Measurements from ENCODE around the gene UBE3A.
"Not testable (repeated sequence)": the region's sequence is repeated elsewhere in the genome, so short reads cannot be mapped to it uniquely, and the experiment has no call there.

UBE3A gene

DNA sequence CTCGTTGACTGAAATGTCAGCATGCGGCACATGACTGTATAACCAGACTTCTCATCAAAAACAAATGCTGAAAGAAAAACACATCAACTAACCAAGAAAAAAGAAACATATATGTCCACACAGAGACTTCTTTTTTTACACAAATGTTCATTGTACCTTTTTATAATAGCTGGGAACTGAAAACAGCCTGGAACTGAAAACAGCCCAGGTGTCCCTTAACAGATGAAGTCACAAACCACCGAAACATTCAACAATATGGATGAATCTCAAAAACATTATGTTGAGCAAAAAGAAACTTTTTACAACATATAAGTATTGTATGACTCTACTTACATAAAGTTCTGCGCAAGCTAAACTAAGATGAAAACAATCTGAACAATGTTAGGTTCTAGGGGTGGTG, 20.6 kb downstream of the UBE3A start:
- no peak overlapping the region for H3K4me3 ChIP-seq (ENCODE audit: control insufficient read depth, low read depth, low read length)
- DNase-seq (ENCODE audit: low read depth) = no peak
- TF ChIP-seq, protein P1, sequence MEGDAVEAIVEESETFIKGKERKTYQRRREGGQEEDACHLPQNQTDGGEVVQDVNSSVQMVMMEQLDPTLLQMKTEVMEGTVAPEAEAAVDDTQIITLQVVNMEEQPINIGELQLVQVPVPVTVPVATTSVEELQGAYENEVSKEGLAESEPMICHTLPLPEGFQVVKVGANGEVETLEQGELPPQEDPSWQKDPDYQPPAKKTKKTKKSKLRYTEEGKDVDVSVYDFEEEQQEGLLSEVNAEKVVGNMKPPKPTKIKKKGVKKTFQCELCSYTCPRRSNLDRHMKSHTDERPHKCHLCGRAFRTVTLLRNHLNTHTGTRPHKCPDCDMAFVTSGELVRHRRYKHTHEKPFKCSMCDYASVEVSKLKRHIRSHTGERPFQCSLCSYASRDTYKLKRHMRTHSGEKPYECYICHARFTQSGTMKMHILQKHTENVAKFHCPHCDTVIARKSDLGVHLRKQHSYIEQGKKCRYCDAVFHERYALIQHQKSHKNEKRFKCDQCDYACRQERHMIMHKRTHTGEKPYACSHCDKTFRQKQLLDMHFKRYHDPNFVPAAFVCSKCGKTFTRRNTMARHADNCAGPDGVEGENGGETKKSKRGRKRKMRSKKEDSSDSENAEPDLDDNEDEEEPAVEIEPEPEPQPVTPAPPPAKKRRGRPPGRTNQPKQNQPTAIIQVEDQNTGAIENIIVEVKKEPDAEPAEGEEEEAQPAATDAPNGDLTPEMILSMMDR (conservative IDR thresholded peaks at IDR 0.05; ENCODE audit: control insufficient read depth, insufficient read depth, low read depth, low read length) = no peak

DNA sequence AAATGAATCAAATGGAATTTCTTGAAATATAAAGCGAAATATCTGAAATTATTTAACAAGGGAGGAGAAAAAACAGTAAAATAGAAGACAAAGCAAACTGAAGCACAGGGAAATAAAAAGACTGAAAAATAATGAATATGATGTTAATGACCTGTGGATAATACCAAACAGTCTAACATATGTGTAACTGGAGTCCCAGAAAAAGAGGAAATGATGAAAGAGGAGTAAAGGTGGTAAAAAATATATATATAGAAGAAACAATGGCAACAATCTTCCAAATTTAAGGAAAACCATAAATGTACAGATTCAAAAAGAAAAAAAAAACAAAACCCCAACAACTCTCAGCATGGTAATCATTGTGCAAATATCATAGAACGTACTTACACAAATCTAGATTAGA, 21.2 kb downstream of the UBE3A start:
- DNase-seq (ENCODE audit: low read depth) = no peak
- no peak overlapping the region for H3K4me3 ChIP-seq (ENCODE audit: control insufficient read depth, low read depth, low read length)
- TF ChIP-seq, protein P1 (conservative IDR thresholded peaks at IDR 0.05; ENCODE audit: control insufficient read depth, insufficient read depth, low read depth, low read length) = no peak

DNA sequence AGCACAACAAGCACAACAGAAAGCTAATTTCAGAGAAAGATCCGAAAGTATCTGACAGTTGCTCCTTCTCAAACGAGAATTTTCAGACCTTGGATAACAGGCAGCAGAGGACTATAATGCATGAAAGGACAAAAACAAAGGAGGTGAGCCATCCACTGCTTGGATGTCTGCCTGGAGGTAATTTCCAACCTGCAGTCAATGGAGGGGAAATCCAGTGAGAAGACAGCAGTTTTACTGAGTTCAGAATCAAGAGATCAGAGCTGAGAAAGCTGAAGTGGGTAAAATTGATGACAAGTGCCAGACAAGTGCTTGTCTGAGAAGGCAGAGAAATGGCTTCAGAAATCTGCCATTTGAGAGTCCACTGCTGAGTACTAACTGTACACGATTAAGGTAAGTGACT, 22.1 kb downstream of the UBE3A start:
- TF ChIP-seq, protein P1 (conservative IDR thresholded peaks at IDR 0.05; ENCODE audit: control insufficient read depth, insufficient read depth, low read depth, low read length) = no peak
- no peak overlapping the region for H3K4me3 ChIP-seq (ENCODE audit: control insufficient read depth, low read depth, low read length)
- DNase-seq (ENCODE audit: low read depth) = no peak

DNA sequence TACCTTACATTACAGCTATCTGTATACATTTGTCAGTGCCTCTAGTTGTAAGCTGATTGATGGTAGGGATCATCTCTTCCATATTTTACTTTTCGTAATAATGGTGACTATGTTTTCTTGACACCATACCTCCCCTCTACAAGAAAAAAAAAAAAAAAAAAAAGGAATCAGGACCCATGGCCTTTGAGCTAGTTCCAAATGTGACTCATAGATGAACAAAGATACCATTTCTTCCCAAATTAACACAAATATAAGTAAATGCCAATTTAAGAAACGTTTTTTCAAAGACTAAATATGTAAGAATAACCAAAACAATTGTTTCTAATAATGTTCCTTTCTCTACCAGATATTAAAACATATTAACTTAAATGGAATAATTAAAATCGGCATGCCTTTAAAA, 23.1 kb downstream of the UBE3A start:
- TF ChIP-seq, protein P1 (conservative IDR thresholded peaks at IDR 0.05; ENCODE audit: control insufficient read depth, insufficient read depth, low read depth, low read length) = no peak
- DNase-seq (ENCODE audit: low read depth) = no peak
- no peak overlapping the region for H3K4me3 ChIP-seq (ENCODE audit: control insufficient read depth, low read depth, low read length)

DNA sequence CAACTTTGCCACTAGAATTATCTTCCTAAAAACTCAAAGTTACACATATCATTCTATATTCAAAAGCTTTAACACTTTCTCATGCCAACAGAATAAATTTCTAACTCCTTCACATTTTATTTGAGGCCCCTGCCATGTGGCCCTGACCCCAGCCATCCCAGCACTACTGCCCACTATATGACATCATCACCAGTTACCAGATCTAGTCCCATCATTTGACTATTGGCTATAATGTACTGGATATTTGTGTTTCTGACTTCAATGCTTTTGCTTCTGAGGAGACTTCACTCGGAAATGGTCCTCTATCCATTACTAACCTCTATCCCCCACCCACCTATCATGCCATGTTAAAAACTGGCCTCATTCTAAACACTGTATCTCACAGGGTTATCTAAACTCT, 23.6 kb downstream of the UBE3A start:
- TF ChIP-seq, protein P1 (conservative IDR thresholded peaks at IDR 0.05; ENCODE audit: control insufficient read depth, insufficient read depth, low read depth, low read length) = no peak
- H3K4me3 ChIP-seq (ENCODE audit: control insufficient read depth, low read depth, low read length) = no peak overlapping the region
- no peak for DNase-seq (ENCODE audit: low read depth)

DNA sequence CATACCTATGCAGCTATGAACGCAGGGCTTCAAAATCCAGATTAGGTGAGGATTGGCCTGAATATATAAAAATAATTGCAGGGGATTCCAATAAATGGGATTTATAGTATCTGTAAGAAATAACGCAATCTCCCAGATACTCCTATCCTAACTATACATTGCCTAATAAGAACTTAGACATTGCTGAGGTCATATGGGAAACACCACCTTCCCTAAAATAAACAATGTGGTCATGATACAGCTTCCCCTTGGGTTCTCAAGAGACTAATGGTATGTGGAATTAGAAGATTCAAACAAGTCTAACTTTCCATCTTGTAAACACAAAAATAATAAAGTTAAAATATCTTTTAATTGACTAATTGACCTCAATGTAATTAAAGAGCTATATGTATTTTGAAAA, 28.2 kb downstream of the UBE3A start:
- TF ChIP-seq, protein P1 (conservative IDR thresholded peaks at IDR 0.05; ENCODE audit: control insufficient read depth, insufficient read depth, low read depth, low read length) = no peak
- peak; percentile 58 for DNase-seq (ENCODE audit: low read depth)
- no peak overlapping the region for H3K4me3 ChIP-seq (ENCODE audit: control insufficient read depth, low read depth, low read length)

DNA sequence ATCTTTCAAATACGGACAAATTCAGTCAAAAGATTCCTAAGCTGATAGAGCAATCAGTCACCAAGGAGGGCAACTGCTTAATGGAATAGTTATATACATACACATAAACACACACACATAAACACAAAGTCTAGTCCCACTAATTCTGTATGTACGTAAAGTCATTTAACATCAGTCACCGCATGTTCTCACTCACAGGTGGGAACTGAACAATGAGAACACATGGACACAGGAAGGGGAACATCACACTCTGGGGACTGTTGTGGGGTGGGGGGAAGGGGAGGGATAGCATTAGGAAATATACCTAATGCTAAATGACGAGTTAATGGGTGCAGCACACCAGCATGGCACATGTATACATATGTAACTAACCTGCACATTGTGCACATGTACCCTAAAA, 29.1 kb downstream of the UBE3A start:
- not testable (repeated sequence) for DNase-seq (ENCODE audit: low read depth); H3K4me3 ChIP-seq (ENCODE audit: control insufficient read depth, low read depth, low read length)

All from fibroblast of mammary gland (primary cell).